B cell (primary cell): ENCODE results near the gene ANKRD7. TPM values are rescaled to one million over a fixed set of nuclear protein-coding genes. Genes with fewer than 3 reads are reported as not detected.

Source experiments
- ATAC-seq: fragments of 200-7000 bp; cut with Tn5 transposase; one replicate; pipeline ENCODE4 v1.10.0; 2021; ENCODE audit warnings: low read depth, mild to moderate bottlenecking, moderate number of reproducible peaks, moderate library complexity
- CTCF ChIA-PET: fragments of 350-600 bp; sonication (Branson Sonifier 250); formaldehyde crosslinking; loops from one replicate; lab custom pipeline; 2021; ENCODE audit warnings: antibody characterized with exemption, inconsistent platforms; lab: Charles Lee
- POLR2A ChIA-PET: fragments of 350-600 bp; sonication (Branson Sonifier 250); formaldehyde crosslinking; loops from one replicate; lab custom pipeline; 2021; ENCODE audit warnings: antibody characterized with exemption; lab: Charles Lee
- DNase-seq: peaks from one replicate; pipeline ENCODE4 v3.0.0; 2013
- H2AFZ ChIP-seq: 2 replicates; pipeline ENCODE4 v1.6.1; 2012; ENCODE audit warnings: mild to moderate bottlenecking, low read depth, low read length; ENCODE audit not compliant: insufficient read depth, poor library complexity, severe bottlenecking
- H3K27ac ChIP-seq, 2 donors: 1 replicate in 1 of 2; 2 replicates in 1 of 2; pipeline ENCODE4 v1.5.1; 2012 to 2013; ENCODE audit warnings: low read length in 2 of 2, mild to moderate bottlenecking in 2 of 2, moderate library complexity in 1 of 2
- H3K27me3 ChIP-seq, 4 experiments: fragments of 200-600 bp in 1 of 4; sonication (generic) in 1 of 4; replicated peaks in 1 of 4; 1 replicate in 2 of 4; 2 replicates in 2 of 4; pipeline versions ENCODE4 v1.6.1 to v1.7.0; 2013 to 2016; ENCODE audit warnings: low read length in 3 of 4, mild to moderate bottlenecking in 2 of 4, mixed read lengths in 1 of 4, moderate library complexity in 1 of 4; ENCODE audit not compliant: insufficient read depth in 4 of 4, control insufficient read depth in 3 of 4; ENCODE audit errors: control extremely low read depth in 1 of 4
- H3K36me3 ChIP-seq, 2 experiments: replicated peaks in 1 of 2; 1 replicate in 1 of 2; 2 replicates in 1 of 2; pipeline versions ENCODE4 v1.6.1 to v1.7.1; 2013; ENCODE audit warnings: low read length in 1 of 2; ENCODE audit not compliant: insufficient read depth in 2 of 2, control insufficient read depth in 1 of 2; ENCODE audit errors: control extremely low read depth in 1 of 2, extremely low read depth in 1 of 2
- H3K4me1 ChIP-seq, 2 donors: fragments of 200-600 bp in 1 of 2; sonication (generic) in 1 of 2; 1 replicate in 1 of 2; 2 replicates in 1 of 2; pipeline versions ENCODE4 v1.5.1 to v1.6.1; 2013 to 2017; ENCODE audit warnings: low read length in 2 of 2; ENCODE audit not compliant: control insufficient read depth in 2 of 2, insufficient read depth in 2 of 2
- H3K4me2 ChIP-seq: replicated peaks from 2 replicates; pipeline ENCODE3; 2012; ENCODE audit warnings: mild to moderate bottlenecking, low read depth, low read length; ENCODE audit not compliant: poor library complexity, severe bottlenecking
- H3K4me3 ChIP-seq, 5 experiments: fragments of 200-600 bp in 1 of 5; sonication (generic) in 1 of 5; 1 replicate in 3 of 5; 2 replicates in 2 of 5; pipeline versions ENCODE4 v1.5.1 to v1.7.0; 2011 to 2016; ENCODE audit warnings: low read length in 4 of 5, mild to moderate bottlenecking in 4 of 5, low read depth in 2 of 5, control low read depth in 1 of 5, moderate library complexity in 1 of 5; ENCODE audit not compliant: insufficient read depth in 1 of 5; ENCODE audit errors: control extremely low read depth in 1 of 5, extremely low read depth in 1 of 5
- H3K79me2 ChIP-seq: fragments of 200-600 bp; sonication (generic); one replicate; pipeline ENCODE4 v1.6.0; 2016; ENCODE audit warnings: low read length; ENCODE audit not compliant: control insufficient read depth, insufficient read depth
- H3K9ac ChIP-seq: fragments of 200-600 bp; sonication (generic); 2 replicates; pipeline ENCODE4 v1.6.1; 2017; ENCODE audit warnings: mild to moderate bottlenecking, low read length, moderate library complexity
- H3K9me3 ChIP-seq, 3 donors: one replicate each; pipeline versions ENCODE4 v1.6.1 to v1.7.1; 2013; ENCODE audit warnings: low read length in 2 of 3; ENCODE audit not compliant: control insufficient read depth in 2 of 3, insufficient read depth in 1 of 3; ENCODE audit errors: control extremely low read depth in 1 of 3
- H4K20me1 ChIP-seq: 2 replicates; pipeline ENCODE4 v1.6.0; 2012; ENCODE audit warnings: mild to moderate bottlenecking, low read length; ENCODE audit not compliant: insufficient read depth, control insufficient read depth, poor library complexity, severe bottlenecking
- H3K27ac Mint-ChIP-seq: one replicate; pipeline ENCODE4 v1.8.0; 2021; ENCODE audit warnings: mixed read lengths
- H3K27me3 Mint-ChIP-seq: one replicate; pipeline ENCODE4 v1.8.0; 2021; ENCODE audit warnings: mixed read lengths
- H3K4me1 Mint-ChIP-seq: one replicate; pipeline ENCODE4 v1.8.0; 2021; ENCODE audit warnings: mixed read lengths
- H3K4me3 Mint-ChIP-seq: one replicate; pipeline ENCODE4 v1.8.0; 2021; ENCODE audit warnings: mixed read lengths
- H3K9me3 Mint-ChIP-seq: one replicate; pipeline ENCODE4 v1.8.0; 2022; ENCODE audit warnings: mixed read lengths; ENCODE audit not compliant: insufficient read depth
- EZH2 ChIP-seq: IDR thresholded peaks from 2 replicates; pipeline ENCODE4 v1.6.1; 2012; ENCODE audit warnings: borderline replicate concordance, low read depth, mild to moderate bottlenecking, moderate library complexity, low read length; ENCODE audit not compliant: insufficient read depth, poor library complexity, severe bottlenecking
- WGBS: methylation state at CpG from one replicate; pipeline ENCODE4 v1.1.5; 2013; ENCODE audit warnings: missing lambda C conversion rate; ENCODE audit not compliant: insufficient coverage; 5-methylcytosine and 5-hydroxymethylcytosine counted together
- intact Hi-C: fragments of 100-400 bp; cut with micrococcal nuclease; formaldehyde crosslinking; loops from one replicate; pipeline ENCODE4 v1.10.0; 2022
- polyA plus RNA-seq: library from polyadenylated mRNA; depleted of rRNA; stranded (reverse); fragments of >200 nt; gene quantifications from 2 replicates; pipeline ENCODE4 v1.2.3, GENCODE V29; 2012
- total RNA-seq, 2 donors: library from RNA; stranded (reverse); fragments of 120-200 nt in 1 of 2; gene quantifications; 1 replicate in 1 of 2; 2 replicates in 1 of 2; pipeline versions ENCODE4 v1.2.3 to v1.2.4, GENCODE V29; 2013 to 2022
- TF ChIP-seq, protein P1 (sequence below): fragments of 200-600 bp; IDR thresholded peaks from one replicate; pipeline ENCODE4 v1.8.0; 2022; ENCODE audit warnings: antibody characterized with exemption, mild to moderate bottlenecking

Gene ANKRD7
- total and polyA plus RNA-seq, 2 donors (not counting 1 experiment from before 2014, with no cell fraction given): not detected

GRCh38 chr7:118219157-118219512, 5.4 kb upstream of the ANKRD7 start:
- Histone ChIP-seq H3K4me2 (no peak overlapping the region), H3K27me3 (peaks cover 0 to 6% (median 2%) of the 10 kb centered on the region in 4 experiments), H3K4me3 (no peak overlapping the region), H3K27ac (no peak overlapping the region), H3K4me1 (peaks cover 2 to 8% of the 10 kb centered on the region in 2 donors), H3K9me3 (no peaks in the 10 kb centered on the region), H3K9ac (no peak overlapping the region), H4K20me1 (no peaks in the 10 kb centered on the region), H2AFZ (no peak overlapping the region), H3K36me3 (no peaks in the 10 kb centered on the region), H3K79me2 (no peaks in the 10 kb centered on the region)
- peaks cover 11% of the 10 kb centered on the region for H3K27me3 Mint-ChIP-seq
- POLR2A ChIA-PET: no interaction called here
- H3K4me3 Mint-ChIP-seq: no peak overlapping the region
- no peaks in the 10 kb centered on the region for H3K9me3 Mint-ChIP-seq
- intact Hi-C loops: no loop called here
- peaks cover 9% of the 10 kb centered on the region for H3K4me1 Mint-ChIP-seq
- DNase-seq (no peak), ATAC-seq (no peak)
- no peak for TF ChIP-seq EZH2
- TF ChIP-seq, protein P1, sequence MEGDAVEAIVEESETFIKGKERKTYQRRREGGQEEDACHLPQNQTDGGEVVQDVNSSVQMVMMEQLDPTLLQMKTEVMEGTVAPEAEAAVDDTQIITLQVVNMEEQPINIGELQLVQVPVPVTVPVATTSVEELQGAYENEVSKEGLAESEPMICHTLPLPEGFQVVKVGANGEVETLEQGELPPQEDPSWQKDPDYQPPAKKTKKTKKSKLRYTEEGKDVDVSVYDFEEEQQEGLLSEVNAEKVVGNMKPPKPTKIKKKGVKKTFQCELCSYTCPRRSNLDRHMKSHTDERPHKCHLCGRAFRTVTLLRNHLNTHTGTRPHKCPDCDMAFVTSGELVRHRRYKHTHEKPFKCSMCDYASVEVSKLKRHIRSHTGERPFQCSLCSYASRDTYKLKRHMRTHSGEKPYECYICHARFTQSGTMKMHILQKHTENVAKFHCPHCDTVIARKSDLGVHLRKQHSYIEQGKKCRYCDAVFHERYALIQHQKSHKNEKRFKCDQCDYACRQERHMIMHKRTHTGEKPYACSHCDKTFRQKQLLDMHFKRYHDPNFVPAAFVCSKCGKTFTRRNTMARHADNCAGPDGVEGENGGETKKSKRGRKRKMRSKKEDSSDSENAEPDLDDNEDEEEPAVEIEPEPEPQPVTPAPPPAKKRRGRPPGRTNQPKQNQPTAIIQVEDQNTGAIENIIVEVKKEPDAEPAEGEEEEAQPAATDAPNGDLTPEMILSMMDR: no peak
- 78% methylated on average over 1 of the region's 3 CpGs for WGBS
- no peak overlapping the region for H3K27ac Mint-ChIP-seq
- CTCF ChIA-PET: no interaction called here

DNA sequence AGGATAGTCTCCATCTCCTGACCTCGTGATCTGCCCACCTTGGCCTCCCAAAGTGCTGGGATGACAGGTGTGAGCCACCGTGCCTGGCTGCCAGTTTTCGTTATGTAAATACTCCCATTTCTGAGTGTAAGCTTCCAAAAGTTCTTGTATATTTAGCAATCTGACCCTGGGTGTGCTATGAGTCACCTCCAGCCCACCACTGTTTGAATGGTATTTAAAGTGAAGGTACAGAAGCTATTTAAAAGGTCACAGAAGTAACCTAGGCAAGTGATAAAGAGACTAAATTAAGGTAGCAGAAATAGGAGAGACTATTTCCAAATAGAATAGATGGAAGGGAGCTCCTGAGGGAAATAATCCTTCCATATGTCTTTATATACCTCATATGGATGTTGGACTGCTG, 3.9 kb upstream of the ANKRD7 start:
- H3K4me2 ChIP-seq: no peak overlapping the region
- Mint-ChIP-seq H3K4me1 (no peaks in the 10 kb centered on the region), H3K4me3 (no peak overlapping the region), H3K27me3 (peaks cover 10% of the 10 kb centered on the region), H3K9me3 (no peaks in the 10 kb centered on the region), H3K27ac (no peak overlapping the region)
- no CpG with 5 or more reads among the region's 3 CpGs for WGBS
- no peak for DNase-seq
- H4K20me1 ChIP-seq: no peaks in the 10 kb centered on the region
- H3K4me1 ChIP-seq: no peaks in the 10 kb centered on the region
- H3K9ac ChIP-seq: no peak overlapping the region
- ChIA-PET POLR2A (no interaction called here), CTCF (no interaction called here)
- H3K27me3 ChIP-seq: peaks cover 0 to 6% (median 2%) of the 10 kb centered on the region in 4 experiments
- no peaks in the 10 kb centered on the region for H3K36me3 ChIP-seq
- no peak overlapping the region for H3K27ac ChIP-seq
- H3K79me2 ChIP-seq: no peaks in the 10 kb centered on the region
- no peak overlapping the region for H2AFZ ChIP-seq
- intact Hi-C loops: no loop called here
- no peaks in the 10 kb centered on the region for H3K9me3 ChIP-seq
- no peak for ATAC-seq
- no peak overlapping the region for H3K4me3 ChIP-seq
- no peak for TF ChIP-seq EZH2
- TF ChIP-seq, protein P1: no peak
